CD14-positive monocyte (primary cell): ENCODE results near the gene ARID1B. TPM values are rescaled to one million over a fixed set of nuclear protein-coding genes. Genes with fewer than 3 reads are reported as not detected.
A peak's percentile ranks its signal among the peaks of the same experiment; 100 is the strongest.

Experiments
- DNase-seq, 3 donors: peaks; one replicate each; pipeline ENCODE4 v3.0.0-alpha.2; 2011 to 2022
- H2AFZ ChIP-seq: 2 replicates; pipeline ENCODE4 v1.6.0; 2012; ENCODE audit warnings: mild to moderate bottlenecking, low read depth, low read length, inconsistent platforms; ENCODE audit not compliant: insufficient read depth, poor library complexity, severe bottlenecking
- H3K27ac ChIP-seq, 2 donors: 1 replicate in 1 of 2; 2 replicates in 1 of 2; pipeline ENCODE4 v1.5.1; 2012 to 2013; ENCODE audit warnings: low read length in 2 of 2, control low read depth in 1 of 2, inconsistent platforms in 1 of 2, low read depth in 1 of 2, mild to moderate bottlenecking in 1 of 2
- H3K27me3 ChIP-seq, 2 donors: one replicate each; pipeline versions ENCODE4 v1.6.0 to v1.6.1; 2011 to 2013; ENCODE audit warnings: low read length in 2 of 2; ENCODE audit not compliant: control insufficient read depth in 2 of 2, insufficient read depth in 2 of 2
- H3K36me3 ChIP-seq, 2 donors: replicated peaks in 1 of 2; 1 replicate in 1 of 2; 2 replicates in 1 of 2; pipeline versions ENCODE4 v1.5.1 to v1.6.1; 2012 to 2013; ENCODE audit warnings: low read length in 2 of 2, control low read depth in 1 of 2, inconsistent platforms in 1 of 2, mild to moderate bottlenecking in 1 of 2; ENCODE audit not compliant: insufficient read depth in 2 of 2, control insufficient read depth in 1 of 2
- H3K4me1 ChIP-seq, 2 donors: 1 replicate in 1 of 2; 2 replicates in 1 of 2; pipeline versions ENCODE4 v1.5.1 to v1.6.1; 2012 to 2013; ENCODE audit warnings: low read length in 2 of 2, control low read depth in 1 of 2, inconsistent platforms in 1 of 2, mild to moderate bottlenecking in 1 of 2, moderate library complexity in 1 of 2; ENCODE audit not compliant: insufficient read depth in 2 of 2, control insufficient read depth in 1 of 2
- H3K4me2 ChIP-seq: replicated peaks from 2 replicates; pipeline ENCODE3; 2012; ENCODE audit warnings: low read length, moderate library complexity, mild to moderate bottlenecking; ENCODE audit not compliant: poor library complexity, severe bottlenecking; ENCODE audit errors: extremely low read depth
- H3K4me3 ChIP-seq, 3 experiments: fragments of 200-600 bp in 1 of 3; sonication (generic) in 1 of 3; replicated peaks in 1 of 3; 1 replicate in 2 of 3; 2 replicates in 1 of 3; pipeline ENCODE4 v1.5.1; 2011 to 2013; ENCODE audit warnings: low read length in 3 of 3, mild to moderate bottlenecking in 3 of 3, control low read depth in 2 of 3, low read depth in 2 of 3, inconsistent platforms in 1 of 3, moderate library complexity in 1 of 3
- H3K79me2 ChIP-seq: 2 replicates; pipeline ENCODE4 v1.6.0; 2012; ENCODE audit warnings: mild to moderate bottlenecking, control low read depth, inconsistent platforms, low read length, moderate library complexity; ENCODE audit not compliant: insufficient read depth
- H3K9ac ChIP-seq: 2 replicates; pipeline ENCODE4 v1.6.0; 2017; ENCODE audit warnings: low read length, mild to moderate bottlenecking; ENCODE audit not compliant: insufficient read depth, poor library complexity, severe bottlenecking
- H3K9me3 ChIP-seq, 2 donors: replicated peaks in 1 of 2; 1 replicate in 1 of 2; 2 replicates in 1 of 2; pipeline versions ENCODE4 v1.5.1 to v1.6.1; 2012 to 2013; ENCODE audit warnings: low read length in 2 of 2, control low read depth in 1 of 2; ENCODE audit not compliant: control insufficient read depth in 1 of 2, insufficient read depth in 1 of 2
- H4K20me1 ChIP-seq: 2 replicates; pipeline ENCODE4 v1.6.0; 2012; ENCODE audit warnings: mild to moderate bottlenecking, low read length, control low read depth, moderate library complexity; ENCODE audit not compliant: insufficient read depth
- H3K27ac Mint-ChIP-seq, 7 donors: one replicate each; pipeline ENCODE4 v1.8.0; 2020; ENCODE audit warnings: mild to moderate bottlenecking in 7 of 7, mixed read lengths in 7 of 7, moderate library complexity in 6 of 7, inconsistent platforms in 2 of 7
- H3K27me3 Mint-ChIP-seq, 3 donors: one replicate each; pipeline ENCODE4 v1.8.0; 2021 to 2022; ENCODE audit warnings: low read depth in 3 of 3, mild to moderate bottlenecking in 3 of 3, mixed read lengths in 3 of 3, moderate library complexity in 3 of 3, inconsistent platforms in 1 of 3
- H3K36me3 Mint-ChIP-seq, 2 donors: one replicate each; pipeline ENCODE4 v1.8.0; 2020; ENCODE audit warnings: mixed read lengths in 2 of 2, inconsistent platforms in 1 of 2, mild to moderate bottlenecking in 1 of 2
- H3K4me1 Mint-ChIP-seq: one replicate; pipeline ENCODE4 v1.8.0; 2020; ENCODE audit warnings: mild to moderate bottlenecking, mixed read lengths
- H3K4me3 Mint-ChIP-seq, 2 donors: one replicate each; pipeline ENCODE4 v1.8.0; 2020; ENCODE audit warnings: mild to moderate bottlenecking in 2 of 2, mixed read lengths in 2 of 2, moderate library complexity in 1 of 2
- H3K9me3 Mint-ChIP-seq, 7 donors: one replicate each; pipeline ENCODE4 v1.8.0; 2020 to 2022; ENCODE audit warnings: mixed read lengths in 7 of 7, mild to moderate bottlenecking in 6 of 7, moderate library complexity in 6 of 7, inconsistent platforms in 2 of 7
- CTCF ChIP-seq: fragments of 200-600 bp; IDR thresholded peaks from one replicate; pipeline ENCODE4 v1.8.0; 2022; ENCODE audit warnings: antibody characterized with exemption, mild to moderate bottlenecking
- WGBS: methylation state at CpG from one replicate; pipeline ENCODE4 v1.1.5; 2013; ENCODE audit warnings: missing lambda C conversion rate; ENCODE audit not compliant: insufficient coverage; 5-methylcytosine and 5-hydroxymethylcytosine counted together
- intact Hi-C, 2 donors: fragments of 100-400 bp; cut with micrococcal nuclease; formaldehyde crosslinking; loops; one replicate each; pipeline versions ENCODE4 v1.15.0 to v1.15.1; 2023
- polyA plus RNA-seq, 3 donors: library from polyadenylated mRNA; depleted of rRNA in 1 of 3; unstranded in 2 of 3; stranded (reverse) in 1 of 3; fragments of 300-500 nt in 2 of 3; fragments of >200 nt in 1 of 3; fragmentation: Illumina TruSeq in 2 of 3; gene quantifications; 1 replicate in 2 of 3; 2 replicates in 1 of 3; pipeline ENCODE4 v1.2.3, GENCODE V29; 2012 to 2021

The ARID1B gene
- polyA plus RNA-seq, 3 donors, result 3.2 to 22.1 (median 3.8) TPM

GRCh38 chr6:157033428-157034140 is 256.4 kb downstream of the ARID1B start:
- H3K79me2 ChIP-seq, result peaks cover 71% of the 10 kb centered on the region
- H3K9ac ChIP-seq, result peak overlapping the region; percentile 51

More at GRCh38 chr6:157033428-157034140, 256.4 kb downstream of the ARID1B start:
- DNase-seq, result no peak
- peak overlapping the region; percentile 74 to 91 for H3K4me3 Mint-ChIP-seq
- Histone ChIP-seq H3K9me3 (no peaks in the 10 kb centered on the region), H3K27me3 (no peaks in the 10 kb centered on the region), H4K20me1 (peaks cover 70% of the 10 kb centered on the region), H3K4me1 (peaks cover 2 to 18% of the 10 kb centered on the region in 2 donors), H3K4me2 (peak overlapping the region; percentile 81), H3K36me3 (no peaks in the 10 kb centered on the region), H2AFZ (peak overlapping the region; percentile 48), H3K27ac (peak overlapping the region in 1 of 2 donors; percentile 70), H3K4me3 (peak overlapping the region; percentile 48 to 85 (median 80))
- H3K4me1 Mint-ChIP-seq, result peaks cover 16% of the 10 kb centered on the region
- intact Hi-C loops, result no loop called here
- no peak for TF ChIP-seq CTCF
- H3K9me3 Mint-ChIP-seq, result no peaks in the 10 kb centered on the region
- H3K27me3 Mint-ChIP-seq, result no peaks in the 10 kb centered on the region
- 0% methylated on average over 4 of the region's 5 CpGs for WGBS
- H3K27ac Mint-ChIP-seq, result peak overlapping the region in 6 of 7 donors; percentile 66 to 94 (median 86)
- H3K36me3 Mint-ChIP-seq, result peaks cover 1 to 7% of the 10 kb centered on the region in 2 donors
